Stimulated activated CD8-positive, alpha-beta memory T cell treated with anti-CD3 and anti-CD28 coated beads, Interleukin-2, amount 100 ng/mL, for 48 hours (primary cell): ENCODE data around the gene ESRRA.
A peak's percentile ranks its signal among the peaks of the same experiment; 100 is the strongest.
"Not testable (repeated sequence)": the region's sequence is repeated elsewhere in the genome, so short reads cannot be mapped to it uniquely, and the experiment has no call there.

Experiments used
- DNase-seq, 2 donors: peaks; one replicate each; pipeline ENCODE4 v3.0.0-alpha.2; 2020; ENCODE audit warnings: low read depth in 2 of 2

ESRRA gene

GRCh38 chr11:64313491-64314145 is 8.3 kb downstream of the ESRRA start:
- DNase-seq = no peak

- no peak for DNase-seq
These were observed 9.0 kb downstream of the ESRRA start for GRCh38 chr11:64314146-64314804.

GRCh38 chr11:64314805-64315561 is 9.7 kb downstream of the ESRRA start:
- DNase-seq = no peak

- DNase-seq = not testable (repeated sequence)
These were observed 10.6 kb downstream of the ESRRA start for GRCh38 chr11:64315667-64316526.

- no peak for DNase-seq
These were observed 11.5 kb downstream of the ESRRA start for GRCh38 chr11:64316672-64317324.

- DNase-seq = peak; percentile 87 to 95
These were observed 12.1 kb downstream of the ESRRA start, which contains the start of gene TRMT112 for GRCh38 chr11:64317325-64317960. Gene TRMT112 (minus strand): TSS chr11:64317559. CDS start chr11:64317526, 33 bp downstream.

GRCh38 chr11:64317961-64318765 is 12.8 kb downstream of the ESRRA start, which contains the start of gene PRDX5:
Gene PRDX5 (plus strand): TSS chr11:64318121. CDS start chr11:64318216, 95 bp downstream.
- DNase-seq = peak; percentile 89 to 93

- DNase-seq = no peak
These were observed 13.7 kb downstream of the ESRRA start for GRCh38 chr11:64318766-64319761.

GRCh38 chr11:64320556-64320955 is 15.2 kb downstream of the ESRRA start:
- DNase-seq = no peak

- DNase-seq = no peak
These were observed 15.7 kb downstream of the ESRRA start for GRCh38 chr11:64321026-64321425.

- no peak for DNase-seq
These were observed 16.2 kb downstream of the ESRRA start for GRCh38 chr11:64321533-64321932.

- DNase-seq = no peak
These were observed 17.6 kb downstream of the ESRRA start for GRCh38 chr11:64322925-64323260.

- DNase-seq = no peak
These were observed 18.0 kb downstream of the ESRRA start for GRCh38 chr11:64323373-64323772.

GRCh38 chr11:64323984-64324383 is 18.7 kb downstream of the ESRRA start:
- not testable (repeated sequence) for DNase-seq

- no peak for DNase-seq
These were observed 19.6 kb downstream of the ESRRA start for GRCh38 chr11:64324692-64325469.

- no peak for DNase-seq
These were observed 22.1 kb downstream of the ESRRA start for GRCh38 chr11:64327375-64327774.

GRCh38 chr11:64327993-64328392 is 22.7 kb downstream of the ESRRA start:
- no peak for DNase-seq

GRCh38 chr11:64330888-64331287 is 25.6 kb downstream of the ESRRA start:
- DNase-seq = no peak
